OCI-LY7 (cell line): ENCODE results near the gene RNF126. TPM values are rescaled to one million over a fixed set of nuclear protein-coding genes. Genes with fewer than 3 reads are reported as not detected.

Source experiments
- BruUV-seq: library from RNA; stranded (reverse); fragments of 400-500 nt; replicated peaks from 2 replicates; lab custom pipeline; 2021; lab: Mats Ljungman, UMichigan
- CTCF ChIA-PET: fragments of 300-600 bp; sonication (Branson Sonifier 250); formaldehyde crosslinking; loops from one replicate; lab custom pipeline; 2022; ENCODE audit warnings: antibody characterized with exemption; ENCODE audit not compliant: unreplicated experiment; lab: Charles Lee
- POLR2A ChIA-PET: fragments of 300-600 bp; sonication (Branson Sonifier 250); formaldehyde crosslinking; loops from one replicate; lab custom pipeline; 2022; ENCODE audit warnings: antibody characterized with exemption; lab: Charles Lee
- DNase-seq: peaks from one replicate; pipeline ENCODE4 v3.0.0-alpha.2; 2015; ENCODE audit warnings: low spot score
- H2AFZ ChIP-seq: fragments of 200-600 bp; sonication (generic), shearing (Covaris generic); 2 replicates; pipeline ENCODE4 v1.6.1; 2014; ENCODE audit warnings: mild to moderate bottlenecking, antibody characterized with exemption, low read length, moderate library complexity
- H3K27ac ChIP-seq: fragments of 200-600 bp; sonication (generic); 2 replicates; pipeline ENCODE4 v1.5.1; 2014; ENCODE audit warnings: mixed run types, low read depth, mild to moderate bottlenecking, moderate library complexity, low read length, inconsistent platforms; ENCODE audit not compliant: poor library complexity, severe bottlenecking
- H3K36me3 ChIP-seq: fragments of 200-600 bp; sonication (generic); 2 replicates; pipeline ENCODE4 v1.6.1; 2014; ENCODE audit warnings: mild to moderate bottlenecking, antibody characterized with exemption, low read length, moderate library complexity, mixed read lengths; ENCODE audit not compliant: insufficient read depth
- H3K4me1 ChIP-seq: fragments of 200-600 bp; sonication (generic); 2 replicates; pipeline ENCODE4 v1.5.1; 2014; ENCODE audit warnings: mild to moderate bottlenecking, low read length; ENCODE audit not compliant: insufficient read depth, poor library complexity, severe bottlenecking
- H3K4me2 ChIP-seq: fragments of 200-600 bp; sonication (generic); 2 replicates; pipeline ENCODE4 v1.6.1; 2014; ENCODE audit warnings: mild to moderate bottlenecking, low read length
- H3K4me3 ChIP-seq: fragments of 200-600 bp; sonication (generic); 2 replicates; pipeline ENCODE4 v1.5.1; 2014; ENCODE audit warnings: mild to moderate bottlenecking, low read depth, low read length; ENCODE audit not compliant: poor library complexity, severe bottlenecking
- H3K79me2 ChIP-seq: fragments of 200-600 bp; sonication (generic); 2 replicates; pipeline ENCODE4 v1.6.1; 2016; ENCODE audit warnings: low read depth, mild to moderate bottlenecking, low read length, moderate library complexity, mixed read lengths; ENCODE audit not compliant: insufficient read depth
- H3K9me2 ChIP-seq: fragments of 200-600 bp; sonication (generic); 2 replicates; pipeline ENCODE4 v1.6.1; 2016; ENCODE audit warnings: mild to moderate bottlenecking, low read length, mixed read lengths; ENCODE audit not compliant: insufficient read depth
- H3K9me3 ChIP-seq: fragments of 200-600 bp; sonication (generic); 2 replicates; pipeline ENCODE4 v1.6.1; 2014; ENCODE audit warnings: mild to moderate bottlenecking, mixed run types, low read length, mixed read lengths
- H4K20me1 ChIP-seq: fragments of 200-600 bp; sonication (generic); 2 replicates; pipeline ENCODE4 v1.6.1; 2014; ENCODE audit warnings: mild to moderate bottlenecking, antibody characterized with exemption, low read length, moderate library complexity, mixed read lengths; ENCODE audit not compliant: insufficient read depth
- CTCF ChIP-seq: fragments of 200-600 bp; sonication (generic); conservative IDR thresholded peaks from 2 replicates; pipeline ENCODE4 v1.5.1; 2014; ENCODE audit warnings: mild to moderate bottlenecking, antibody characterized with exemption, low read length, moderate library complexity, mixed read lengths
- EZH2phosphoT487 ChIP-seq: fragments of 200-600 bp; sonication (generic); IDR thresholded peaks from 2 replicates; pipeline ENCODE4 v1.6.1; 2018; ENCODE audit warnings: low read depth, borderline replicate concordance, mild to moderate bottlenecking, mixed run types, antibody characterized with exemption, low read length, moderate library complexity, mixed read lengths
- intact Hi-C: fragments of 100-400 bp; cut with micrococcal nuclease; formaldehyde crosslinking; loops from one replicate; pipeline ENCODE4 v1.10.0; 2022; ENCODE audit not compliant: unreplicated experiment
- total RNA-seq, 2 experiments: library from RNA; depleted of rRNA in 1 of 2; stranded (reverse); fragments of >200 nt in 1 of 2; shearing (Covaris generic) in 1 of 2; gene quantifications; 2 replicates each; pipeline ENCODE4 v1.2.3, GENCODE V29; 2014 to 2022

Gene RNF126
- total RNA-seq, 2 experiments from 2014 or later = 98.6 to 104 TPM

GRCh38 chr19:620166-620862 is 42.7 kb downstream of the RNF126 start:
- no peak overlapping the region for H3K4me2 ChIP-seq
- H3K36me3 ChIP-seq = peaks cover 57% of the 10 kb centered on the region
- no TSS peak for BruUV-seq
- no peak for DNase-seq
- no peak overlapping the region for H3K27ac ChIP-seq
- H3K9me2 ChIP-seq = no peaks in the 10 kb centered on the region
- H4K20me1 ChIP-seq = no peaks in the 10 kb centered on the region
- H3K4me1 ChIP-seq = no peaks in the 10 kb centered on the region
- TF ChIP-seq CTCF = no peak
- TF ChIP-seq EZH2phosphoT487 = no peak
- no peaks in the 10 kb centered on the region for H3K79me2 ChIP-seq
- ChIA-PET CTCF (no interaction called here), POLR2A (no interaction called here)
- no peak overlapping the region for H2AFZ ChIP-seq
- intact Hi-C loops = no loop called here
- H3K9me3 ChIP-seq = no peaks in the 10 kb centered on the region
- H3K4me3 ChIP-seq = no peak overlapping the region

GRCh38 chr19:619286-620002 is 43.6 kb downstream of the RNF126 start:
- ChIA-PET CTCF (no interaction called here), POLR2A (no interaction called here)
- Histone ChIP-seq H3K9me3 (no peaks in the 10 kb centered on the region), H4K20me1 (no peaks in the 10 kb centered on the region), H2AFZ (no peak overlapping the region), H3K36me3 (peaks cover 55% of the 10 kb centered on the region), H3K9me2 (no peaks in the 10 kb centered on the region), H3K4me3 (no peak overlapping the region), H3K4me1 (no peaks in the 10 kb centered on the region), H3K79me2 (no peaks in the 10 kb centered on the region), H3K4me2 (no peak overlapping the region), H3K27ac (no peak overlapping the region)
- no TSS peak for BruUV-seq
- no peak for DNase-seq
- intact Hi-C loops = no loop called here
- TF ChIP-seq EZH2phosphoT487 (no peak), CTCF (no peak)

GRCh38 chr19:618674-619285 is 44.2 kb downstream of the RNF126 start:
- intact Hi-C loops = no loop called here
- CTCF ChIA-PET = no interaction called here

More at GRCh38 chr19:618674-619285, 44.2 kb downstream of the RNF126 start:
- no TSS peak for BruUV-seq
- Histone ChIP-seq H3K4me2 (no peak overlapping the region), H3K27ac (no peak overlapping the region), H3K4me1 (no peaks in the 10 kb centered on the region), H3K79me2 (no peaks in the 10 kb centered on the region), H3K36me3 (peaks cover 55% of the 10 kb centered on the region), H3K4me3 (no peak overlapping the region), H4K20me1 (no peaks in the 10 kb centered on the region), H3K9me2 (no peaks in the 10 kb centered on the region), H3K9me3 (no peaks in the 10 kb centered on the region), H2AFZ (no peak overlapping the region)
- DNase-seq = no peak
- TF ChIP-seq EZH2phosphoT487 (no peak), CTCF (no peak)
- POLR2A ChIA-PET = no interaction called here
